B cell (primary cell): ENCODE measurements around the gene LONRF2. TPM values are rescaled to one million over a fixed set of nuclear protein-coding genes. Genes with fewer than 3 reads are reported as not detected.

Source experiments
- ATAC-seq: fragments of 200-7000 bp; cut with Tn5 transposase; one replicate; pipeline ENCODE4 v1.10.0; 2021; ENCODE audit warnings: low read depth, mild to moderate bottlenecking, moderate number of reproducible peaks, moderate library complexity
- CTCF ChIA-PET: fragments of 350-600 bp; sonication (Branson Sonifier 250); formaldehyde crosslinking; loops from one replicate; lab custom pipeline; 2021; ENCODE audit warnings: antibody characterized with exemption, inconsistent platforms; lab: Charles Lee
- POLR2A ChIA-PET: fragments of 350-600 bp; sonication (Branson Sonifier 250); formaldehyde crosslinking; loops from one replicate; lab custom pipeline; 2021; ENCODE audit warnings: antibody characterized with exemption; lab: Charles Lee
- DNase-seq: peaks from one replicate; pipeline ENCODE4 v3.0.0; 2013
- H2AFZ ChIP-seq: 2 replicates; pipeline ENCODE4 v1.6.1; 2012; ENCODE audit warnings: mild to moderate bottlenecking, low read depth, low read length; ENCODE audit not compliant: insufficient read depth, poor library complexity, severe bottlenecking
- H3K27ac ChIP-seq, 2 donors: 1 replicate in 1 of 2; 2 replicates in 1 of 2; pipeline ENCODE4 v1.5.1; 2012 to 2013; ENCODE audit warnings: low read length in 2 of 2, mild to moderate bottlenecking in 2 of 2, moderate library complexity in 1 of 2
- H3K27me3 ChIP-seq, 4 experiments: fragments of 200-600 bp in 1 of 4; sonication (generic) in 1 of 4; replicated peaks in 1 of 4; 1 replicate in 2 of 4; 2 replicates in 2 of 4; pipeline versions ENCODE4 v1.6.1 to v1.7.0; 2013 to 2016; ENCODE audit warnings: low read length in 3 of 4, mild to moderate bottlenecking in 2 of 4, mixed read lengths in 1 of 4, moderate library complexity in 1 of 4; ENCODE audit not compliant: insufficient read depth in 4 of 4, control insufficient read depth in 3 of 4; ENCODE audit errors: control extremely low read depth in 1 of 4
- H3K36me3 ChIP-seq, 2 experiments: replicated peaks in 1 of 2; 1 replicate in 1 of 2; 2 replicates in 1 of 2; pipeline versions ENCODE4 v1.6.1 to v1.7.1; 2013; ENCODE audit warnings: low read length in 1 of 2; ENCODE audit not compliant: insufficient read depth in 2 of 2, control insufficient read depth in 1 of 2; ENCODE audit errors: control extremely low read depth in 1 of 2, extremely low read depth in 1 of 2
- H3K4me1 ChIP-seq, 2 donors: fragments of 200-600 bp in 1 of 2; sonication (generic) in 1 of 2; 1 replicate in 1 of 2; 2 replicates in 1 of 2; pipeline versions ENCODE4 v1.5.1 to v1.6.1; 2013 to 2017; ENCODE audit warnings: low read length in 2 of 2; ENCODE audit not compliant: control insufficient read depth in 2 of 2, insufficient read depth in 2 of 2
- H3K4me2 ChIP-seq: replicated peaks from 2 replicates; pipeline ENCODE3; 2012; ENCODE audit warnings: mild to moderate bottlenecking, low read depth, low read length; ENCODE audit not compliant: poor library complexity, severe bottlenecking
- H3K4me3 ChIP-seq, 5 experiments: fragments of 200-600 bp in 1 of 5; sonication (generic) in 1 of 5; 1 replicate in 3 of 5; 2 replicates in 2 of 5; pipeline versions ENCODE4 v1.5.1 to v1.7.0; 2011 to 2016; ENCODE audit warnings: low read length in 4 of 5, mild to moderate bottlenecking in 4 of 5, low read depth in 2 of 5, control low read depth in 1 of 5, moderate library complexity in 1 of 5; ENCODE audit not compliant: insufficient read depth in 1 of 5; ENCODE audit errors: control extremely low read depth in 1 of 5, extremely low read depth in 1 of 5
- H3K79me2 ChIP-seq: fragments of 200-600 bp; sonication (generic); one replicate; pipeline ENCODE4 v1.6.0; 2016; ENCODE audit warnings: low read length; ENCODE audit not compliant: control insufficient read depth, insufficient read depth
- H3K9ac ChIP-seq: fragments of 200-600 bp; sonication (generic); 2 replicates; pipeline ENCODE4 v1.6.1; 2017; ENCODE audit warnings: mild to moderate bottlenecking, low read length, moderate library complexity
- H3K9me3 ChIP-seq, 3 donors: one replicate each; pipeline versions ENCODE4 v1.6.1 to v1.7.1; 2013; ENCODE audit warnings: low read length in 2 of 3; ENCODE audit not compliant: control insufficient read depth in 2 of 3, insufficient read depth in 1 of 3; ENCODE audit errors: control extremely low read depth in 1 of 3
- H4K20me1 ChIP-seq: 2 replicates; pipeline ENCODE4 v1.6.0; 2012; ENCODE audit warnings: mild to moderate bottlenecking, low read length; ENCODE audit not compliant: insufficient read depth, control insufficient read depth, poor library complexity, severe bottlenecking
- H3K27ac Mint-ChIP-seq: one replicate; pipeline ENCODE4 v1.8.0; 2021; ENCODE audit warnings: mixed read lengths
- H3K27me3 Mint-ChIP-seq: one replicate; pipeline ENCODE4 v1.8.0; 2021; ENCODE audit warnings: mixed read lengths
- H3K4me1 Mint-ChIP-seq: one replicate; pipeline ENCODE4 v1.8.0; 2021; ENCODE audit warnings: mixed read lengths
- H3K4me3 Mint-ChIP-seq: one replicate; pipeline ENCODE4 v1.8.0; 2021; ENCODE audit warnings: mixed read lengths
- H3K9me3 Mint-ChIP-seq: one replicate; pipeline ENCODE4 v1.8.0; 2022; ENCODE audit warnings: mixed read lengths; ENCODE audit not compliant: insufficient read depth
- EZH2 ChIP-seq: IDR thresholded peaks from 2 replicates; pipeline ENCODE4 v1.6.1; 2012; ENCODE audit warnings: borderline replicate concordance, low read depth, mild to moderate bottlenecking, moderate library complexity, low read length; ENCODE audit not compliant: insufficient read depth, poor library complexity, severe bottlenecking
- WGBS: methylation state at CpG from one replicate; pipeline ENCODE4 v1.1.5; 2013; ENCODE audit warnings: missing lambda C conversion rate; ENCODE audit not compliant: insufficient coverage; 5-methylcytosine and 5-hydroxymethylcytosine counted together
- intact Hi-C: fragments of 100-400 bp; cut with micrococcal nuclease; formaldehyde crosslinking; loops from one replicate; pipeline ENCODE4 v1.10.0; 2022
- polyA plus RNA-seq: library from polyadenylated mRNA; depleted of rRNA; stranded (reverse); fragments of >200 nt; gene quantifications from 2 replicates; pipeline ENCODE4 v1.2.3, GENCODE V29; 2012
- total RNA-seq, 2 donors: library from RNA; stranded (reverse); fragments of 120-200 nt in 1 of 2; gene quantifications; 1 replicate in 1 of 2; 2 replicates in 1 of 2; pipeline versions ENCODE4 v1.2.3 to v1.2.4, GENCODE V29; 2013 to 2022
- TF ChIP-seq, protein P1 (sequence below): fragments of 200-600 bp; IDR thresholded peaks from one replicate; pipeline ENCODE4 v1.8.0; 2022; ENCODE audit warnings: antibody characterized with exemption, mild to moderate bottlenecking

Gene LONRF2
- total and polyA plus RNA-seq, 2 donors (not counting 1 experiment from before 2014, with no cell fraction given), result 0.32 TPM; not detected in 1

DNA sequence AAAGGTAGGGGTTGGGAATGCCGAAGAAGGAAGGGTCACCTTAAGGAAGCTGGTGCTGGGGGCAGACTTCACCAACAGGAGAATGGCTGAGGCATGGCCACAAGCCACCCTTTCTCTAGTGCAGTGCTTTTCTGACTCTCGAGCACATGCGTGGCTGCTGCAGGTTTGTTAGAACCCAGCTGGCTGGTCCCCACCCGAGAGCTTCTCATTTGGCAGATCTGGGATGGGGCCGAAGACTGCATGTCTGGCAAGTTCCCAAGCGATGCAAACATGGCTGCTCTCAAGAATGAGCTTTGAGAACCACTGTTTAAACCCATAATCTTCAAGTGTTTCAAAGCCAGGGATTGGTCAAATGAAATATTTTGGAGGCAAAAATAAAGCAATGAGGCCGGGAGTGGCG is 63.2 kb downstream of the LONRF2 start:
- no peak for DNase-seq
- Mint-ChIP-seq H3K27me3 (peaks cover 5% of the 10 kb centered on the region), H3K27ac (peak overlapping the region; percentile 26), H3K4me1 (peaks cover 10% of the 10 kb centered on the region), H3K4me3 (no peak overlapping the region), H3K9me3 (no peaks in the 10 kb centered on the region)
- Histone ChIP-seq H3K27ac (no peak overlapping the region), H3K4me2 (no peak overlapping the region), H2AFZ (no peak overlapping the region), H3K4me3 (no peak overlapping the region), H3K36me3 (no peaks in the 10 kb centered on the region), H3K9me3 (peaks cover 0 to 8% (median 0%) of the 10 kb centered on the region in 3 donors), H3K9ac (no peak overlapping the region), H3K79me2 (peaks cover 3% of the 10 kb centered on the region), H3K27me3 (peaks cover 0 to 5% (median 0%) of the 10 kb centered on the region in 4 experiments), H3K4me1 (no peaks in the 10 kb centered on the region), H4K20me1 (no peaks in the 10 kb centered on the region)
- ChIA-PET POLR2A (no interaction called here), CTCF (interaction anchor here (1.0 to 9.3 kb wide), 7 partner anchors 10 to 727 kb away, joined by 3 to 143 read pairs (median 34); no protein-coding TSS in a partner anchor)
- TF ChIP-seq, protein P1, sequence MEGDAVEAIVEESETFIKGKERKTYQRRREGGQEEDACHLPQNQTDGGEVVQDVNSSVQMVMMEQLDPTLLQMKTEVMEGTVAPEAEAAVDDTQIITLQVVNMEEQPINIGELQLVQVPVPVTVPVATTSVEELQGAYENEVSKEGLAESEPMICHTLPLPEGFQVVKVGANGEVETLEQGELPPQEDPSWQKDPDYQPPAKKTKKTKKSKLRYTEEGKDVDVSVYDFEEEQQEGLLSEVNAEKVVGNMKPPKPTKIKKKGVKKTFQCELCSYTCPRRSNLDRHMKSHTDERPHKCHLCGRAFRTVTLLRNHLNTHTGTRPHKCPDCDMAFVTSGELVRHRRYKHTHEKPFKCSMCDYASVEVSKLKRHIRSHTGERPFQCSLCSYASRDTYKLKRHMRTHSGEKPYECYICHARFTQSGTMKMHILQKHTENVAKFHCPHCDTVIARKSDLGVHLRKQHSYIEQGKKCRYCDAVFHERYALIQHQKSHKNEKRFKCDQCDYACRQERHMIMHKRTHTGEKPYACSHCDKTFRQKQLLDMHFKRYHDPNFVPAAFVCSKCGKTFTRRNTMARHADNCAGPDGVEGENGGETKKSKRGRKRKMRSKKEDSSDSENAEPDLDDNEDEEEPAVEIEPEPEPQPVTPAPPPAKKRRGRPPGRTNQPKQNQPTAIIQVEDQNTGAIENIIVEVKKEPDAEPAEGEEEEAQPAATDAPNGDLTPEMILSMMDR, result no peak
- TF ChIP-seq EZH2, result no peak
- no peak for ATAC-seq
- intact Hi-C loops, result no loop called here
- WGBS, result 100% methylated on average over 6 of the region's 8 CpGs

DNA sequence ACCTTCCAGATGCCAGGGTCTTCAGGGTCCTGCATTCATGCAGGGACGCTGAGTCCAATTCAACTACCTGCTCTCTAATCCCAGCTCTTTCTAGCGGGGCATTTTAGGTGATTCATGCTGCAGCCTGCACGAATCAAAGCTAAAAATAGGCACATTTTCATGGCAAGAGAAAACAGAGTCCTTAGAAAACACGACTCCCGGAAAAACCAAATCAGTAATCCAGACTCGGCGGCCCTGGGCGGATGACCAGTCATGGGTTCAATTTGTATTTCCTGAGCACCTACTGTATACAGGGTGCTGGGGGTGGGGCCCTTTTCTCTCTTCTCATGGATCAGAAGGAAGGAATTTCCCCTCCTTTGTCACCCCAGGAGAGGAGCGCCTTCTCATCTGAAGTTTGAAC is 64.4 kb downstream of the LONRF2 start:
- Mint-ChIP-seq H3K4me1 (peaks cover 11% of the 10 kb centered on the region), H3K9me3 (no peaks in the 10 kb centered on the region), H3K27ac (no peak overlapping the region), H3K27me3 (peaks cover 5% of the 10 kb centered on the region), H3K4me3 (no peak overlapping the region)
- intact Hi-C loops, result no loop called here
- no peak for DNase-seq
- H3K4me1 ChIP-seq, result no peaks in the 10 kb centered on the region
- no peak overlapping the region for H3K9ac ChIP-seq
- peaks cover 0 to 8% (median 0%) of the 10 kb centered on the region in 3 donors for H3K9me3 ChIP-seq
- H3K27ac ChIP-seq, result no peak overlapping the region
- TF ChIP-seq EZH2, result no peak
- peaks cover 3% of the 10 kb centered on the region for H3K79me2 ChIP-seq
- POLR2A ChIA-PET, result no interaction called here
- H4K20me1 ChIP-seq, result no peaks in the 10 kb centered on the region
- peaks cover 0 to 5% (median 0%) of the 10 kb centered on the region in 4 experiments for H3K27me3 ChIP-seq
- H3K4me2 ChIP-seq, result no peak overlapping the region
- no peak overlapping the region for H3K4me3 ChIP-seq
- CTCF ChIA-PET, result interaction anchor here (0.9 to 1.5 kb wide), 3 partner anchors 10 to 859 kb away, joined by 3 to 4 read pairs (median 3); no protein-coding TSS in a partner anchor
- ATAC-seq, result no peak
- WGBS, result 93% methylated on average over 7 of the region's 9 CpGs
- H3K36me3 ChIP-seq, result no peaks in the 10 kb centered on the region
- no peak overlapping the region for H2AFZ ChIP-seq
